ENCODE measurements around the gene XPO6. TPM values are rescaled to one million over a fixed set of nuclear protein-coding genes. Genes with fewer than 3 reads are reported as not detected.

The XPO6 gene
- total RNA-seq, 1 donor from 2014 or later: 236 TPM

- TF ChIP-seq, protein P1, sequence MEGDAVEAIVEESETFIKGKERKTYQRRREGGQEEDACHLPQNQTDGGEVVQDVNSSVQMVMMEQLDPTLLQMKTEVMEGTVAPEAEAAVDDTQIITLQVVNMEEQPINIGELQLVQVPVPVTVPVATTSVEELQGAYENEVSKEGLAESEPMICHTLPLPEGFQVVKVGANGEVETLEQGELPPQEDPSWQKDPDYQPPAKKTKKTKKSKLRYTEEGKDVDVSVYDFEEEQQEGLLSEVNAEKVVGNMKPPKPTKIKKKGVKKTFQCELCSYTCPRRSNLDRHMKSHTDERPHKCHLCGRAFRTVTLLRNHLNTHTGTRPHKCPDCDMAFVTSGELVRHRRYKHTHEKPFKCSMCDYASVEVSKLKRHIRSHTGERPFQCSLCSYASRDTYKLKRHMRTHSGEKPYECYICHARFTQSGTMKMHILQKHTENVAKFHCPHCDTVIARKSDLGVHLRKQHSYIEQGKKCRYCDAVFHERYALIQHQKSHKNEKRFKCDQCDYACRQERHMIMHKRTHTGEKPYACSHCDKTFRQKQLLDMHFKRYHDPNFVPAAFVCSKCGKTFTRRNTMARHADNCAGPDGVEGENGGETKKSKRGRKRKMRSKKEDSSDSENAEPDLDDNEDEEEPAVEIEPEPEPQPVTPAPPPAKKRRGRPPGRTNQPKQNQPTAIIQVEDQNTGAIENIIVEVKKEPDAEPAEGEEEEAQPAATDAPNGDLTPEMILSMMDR (IDR thresholded peaks at IDR 0.05): no peak
- peaks cover 2% of the 10 kb centered on the region for H3K4me1 Mint-ChIP-seq
- H3K27me3 Mint-ChIP-seq: no peaks in the 10 kb centered on the region
- intact Hi-C loops (cut with micrococcal nuclease): no loop called here
- ATAC-seq (ENCODE audit: low read depth): no peak
- no peak for DNase-seq
- H3K9me3 Mint-ChIP-seq: no peaks in the 10 kb centered on the region
- ChIA-PET CTCF (no interaction called here), POLR2A (no interaction called here)
- H3K4me3 Mint-ChIP-seq: no peak overlapping the region
- peaks cover 2% of the 10 kb centered on the region for H3K36me3 Mint-ChIP-seq (ENCODE audit: low read depth)
- no peak overlapping the region for H3K27ac Mint-ChIP-seq
These were observed 121.0 kb downstream of the XPO6 start for GRCh38 chr16:28090646-28091377.

DNA sequence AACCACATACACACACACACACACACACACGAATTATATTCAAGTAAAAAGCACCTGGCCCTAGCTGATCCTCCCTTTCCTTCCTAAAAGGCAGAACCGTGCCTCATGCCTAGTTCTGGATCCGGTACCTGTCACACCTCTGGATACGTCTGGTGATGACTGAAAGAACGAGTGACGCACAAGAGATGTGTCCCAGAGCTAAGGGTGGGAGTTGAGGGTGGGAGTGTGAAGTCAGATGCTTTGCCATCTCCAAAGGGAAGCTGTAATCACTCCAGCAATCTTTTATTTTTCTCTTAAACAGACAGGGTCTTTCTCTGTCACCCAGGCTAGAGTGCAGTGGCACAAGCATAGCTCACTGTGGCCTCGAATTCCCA lies 121.8 kb downstream of the XPO6 start:
- DNase-seq (no peak), ATAC-seq (ENCODE audit: low read depth) (no peak)
- peaks cover 2% of the 10 kb centered on the region for H3K4me1 Mint-ChIP-seq
- H3K4me3 Mint-ChIP-seq: no peak overlapping the region
- TF ChIP-seq, protein P1 (IDR thresholded peaks at IDR 0.05): no peak
- CTCF ChIA-PET: no interaction called here
- POLR2A ChIA-PET: no interaction called here
- H3K9me3 Mint-ChIP-seq: no peaks in the 10 kb centered on the region
- H3K27me3 Mint-ChIP-seq: no peaks in the 10 kb centered on the region
- intact Hi-C loops (cut with micrococcal nuclease): loop anchor here (1.0 kb wide), 1 partner anchor 17 kb away; no protein-coding TSS in a partner anchor
- H3K36me3 Mint-ChIP-seq (ENCODE audit: low read depth): peaks cover 2% of the 10 kb centered on the region
- no peak overlapping the region for H3K27ac Mint-ChIP-seq

- Mint-ChIP-seq H3K4me3 (no peak overlapping the region), H3K27me3 (no peaks in the 10 kb centered on the region), H3K36me3 (ENCODE audit: low read depth) (peaks cover 2% of the 10 kb centered on the region), H3K27ac (no peak overlapping the region), H3K9me3 (no peaks in the 10 kb centered on the region), H3K4me1 (peaks cover 2% of the 10 kb centered on the region)
- ChIA-PET CTCF (no interaction called here), POLR2A (no interaction called here)
- ATAC-seq (ENCODE audit: low read depth): no peak
- intact Hi-C loops (cut with micrococcal nuclease): loop anchor here (1.0 kb wide), 1 partner anchor 16 kb away; no protein-coding TSS in a partner anchor
- no peak for DNase-seq
- TF ChIP-seq, protein P1 (IDR thresholded peaks at IDR 0.05): no peak
These were observed 122.4 kb downstream of the XPO6 start for GRCh38 chr16:28089205-28089991.

DNA sequence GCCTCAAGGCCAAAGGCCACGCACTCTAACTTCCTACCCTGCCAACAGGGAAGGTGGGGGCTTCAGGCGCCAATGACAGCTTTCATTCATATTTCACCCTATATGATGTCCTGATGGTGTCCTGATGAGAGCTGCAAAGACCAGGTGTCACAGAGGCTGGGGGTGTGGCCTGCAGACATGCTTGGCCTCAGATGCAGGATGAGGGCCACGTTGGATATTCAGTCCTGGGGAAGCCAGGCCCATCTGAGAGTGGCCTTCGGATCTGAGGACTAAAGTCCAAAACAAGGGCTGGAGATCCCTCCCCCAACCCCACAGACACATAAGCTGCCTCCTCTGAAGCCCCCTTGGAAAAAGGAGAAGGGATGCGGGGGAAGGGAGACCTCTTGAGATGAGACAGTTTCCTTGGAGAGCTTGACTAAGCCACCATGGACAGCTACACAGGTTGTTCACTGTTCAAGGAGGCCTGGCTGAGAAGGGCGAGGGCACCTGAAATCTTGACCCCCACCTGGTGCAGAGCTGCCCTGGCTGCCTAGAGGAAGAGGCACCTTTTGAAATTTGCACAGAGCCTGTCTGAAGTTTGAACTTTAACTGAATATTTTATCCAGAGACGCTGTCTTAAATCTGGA lies 124.0 kb downstream of the XPO6 start:
- no peak for DNase-seq
- Mint-ChIP-seq H3K36me3 (ENCODE audit: low read depth) (no peaks in the 10 kb centered on the region), H3K9me3 (no peaks in the 10 kb centered on the region), H3K27me3 (no peaks in the 10 kb centered on the region), H3K27ac (no peak overlapping the region), H3K4me3 (no peak overlapping the region), H3K4me1 (peaks cover 2% of the 10 kb centered on the region)
- intact Hi-C loops (cut with micrococcal nuclease): no loop called here
- TF ChIP-seq, protein P1 (IDR thresholded peaks at IDR 0.05): no peak
- no peak for ATAC-seq (ENCODE audit: low read depth)
- CTCF ChIA-PET: no interaction called here
- POLR2A ChIA-PET: no interaction called here

GRCh38 chr16:28087140-28087660 lies 124.6 kb downstream of the XPO6 start:
- DNase-seq (no peak), ATAC-seq (ENCODE audit: low read depth) (no peak)
- POLR2A ChIA-PET: no interaction called here
- Mint-ChIP-seq H3K27ac (no peak overlapping the region), H3K4me3 (no peak overlapping the region), H3K27me3 (no peaks in the 10 kb centered on the region), H3K9me3 (no peaks in the 10 kb centered on the region), H3K4me1 (peaks cover 2% of the 10 kb centered on the region), H3K36me3 (ENCODE audit: low read depth) (no peaks in the 10 kb centered on the region)
- intact Hi-C loops (cut with micrococcal nuclease): no loop called here
- TF ChIP-seq, protein P1 (IDR thresholded peaks at IDR 0.05): no peak
- CTCF ChIA-PET: no interaction called here

All from activated B cell treated with CpG ODN at 0.5 μM for 24 hours (primary cell).